GM18861 (cell line): Measurements from ENCODE around the gene IQGAP2.
"Not testable (repeated sequence)": the region's sequence is repeated elsewhere in the genome, so short reads cannot be mapped to it uniquely, and the experiment has no call there.

Experiments used
- ATAC-seq: cut with Tn5 transposase; IDR thresholded peaks from one replicate; pipeline ENCODE4 v1.9.1; 2021; ENCODE audit not compliant: unreplicated experiment

Gene IQGAP2

GRCh38 chr5:76414788-76415187 is 11.7 kb downstream of the IQGAP2 start:
- ATAC-seq = no peak

GRCh38 chr5:76415855-76416254 is 12.8 kb downstream of the IQGAP2 start:
- ATAC-seq = no peak

DNA sequence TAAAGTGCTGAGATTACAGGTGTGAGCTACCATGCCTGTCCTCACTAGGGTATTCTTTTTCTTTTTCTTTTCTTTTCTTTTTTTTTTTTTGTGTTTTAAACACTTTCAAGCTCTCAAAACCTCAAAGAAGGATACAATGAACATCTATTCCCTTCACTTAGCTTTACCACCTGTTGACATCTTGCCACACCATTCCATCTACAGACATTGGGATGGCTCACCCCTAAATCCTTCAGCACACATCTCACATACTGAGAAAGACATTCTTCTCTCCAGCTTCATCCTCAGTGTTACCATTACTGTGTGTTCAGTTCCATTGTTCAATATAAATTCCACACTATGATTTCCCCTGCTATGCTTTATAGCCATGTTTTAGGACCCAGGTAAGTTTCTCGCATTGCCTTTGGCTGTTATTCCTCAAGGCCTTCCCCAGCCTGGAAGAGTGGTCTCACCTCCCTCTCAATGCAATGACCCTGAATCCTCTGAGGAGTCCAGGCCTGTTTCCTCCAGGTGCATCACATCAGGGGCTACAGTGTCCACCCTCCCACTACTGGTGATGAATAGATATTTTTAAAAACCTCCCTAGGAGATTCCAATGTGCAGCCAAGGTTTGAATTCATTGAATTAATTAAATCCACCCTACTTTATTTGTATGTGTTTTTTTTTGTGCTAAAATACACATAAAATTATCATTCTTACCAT is 16.7 kb downstream of the IQGAP2 start:
- ATAC-seq = no peak

GRCh38 chr5:76422227-76422626 is 19.1 kb downstream of the IQGAP2 start:
- no peak for ATAC-seq

DNA sequence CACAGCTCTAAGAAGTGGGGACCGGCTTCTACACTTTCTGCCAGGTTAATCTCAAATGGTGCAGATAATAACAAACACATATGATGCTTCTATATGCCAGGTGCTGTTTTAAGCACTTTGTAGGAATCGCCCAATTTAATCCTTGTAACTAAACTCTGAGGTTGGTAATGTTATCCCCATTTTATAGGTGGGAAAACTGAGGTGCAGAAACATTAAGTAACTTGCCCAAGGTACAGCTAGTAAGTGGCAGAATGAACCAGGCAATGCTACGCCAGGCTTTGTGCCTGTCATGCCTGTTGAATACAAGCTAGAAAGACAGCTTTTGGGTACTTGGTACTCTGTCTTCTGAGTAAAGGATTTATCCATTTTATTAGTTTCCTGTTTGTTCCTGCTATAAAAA is 19.7 kb downstream of the IQGAP2 start:
- ATAC-seq = no peak

DNA sequence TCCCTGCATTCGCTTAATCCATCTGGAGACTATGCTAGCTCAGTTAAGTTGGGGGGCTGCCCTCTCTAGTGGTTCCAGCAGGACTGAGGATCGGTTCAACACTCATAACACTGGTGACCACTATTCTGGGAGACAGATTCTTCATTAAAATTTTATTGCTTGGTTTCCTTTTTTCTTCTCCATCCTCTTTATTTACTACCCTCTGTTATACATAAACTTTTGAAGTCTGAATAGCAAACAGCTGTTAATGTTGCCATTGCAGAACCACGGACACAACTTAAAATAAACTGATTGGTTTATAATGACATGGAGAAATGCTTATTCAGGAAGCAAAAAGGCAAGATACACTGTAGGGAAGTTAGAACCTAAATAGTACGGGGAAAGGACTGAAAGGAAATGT is 22.1 kb downstream of the IQGAP2 start:
- no peak for ATAC-seq

GRCh38 chr5:76425928-76426804 is 23.1 kb downstream of the IQGAP2 start:
- ATAC-seq = no peak

- no peak for ATAC-seq
These were observed 24.4 kb downstream of the IQGAP2 start for GRCh38 chr5:76427206-76428140.

DNA sequence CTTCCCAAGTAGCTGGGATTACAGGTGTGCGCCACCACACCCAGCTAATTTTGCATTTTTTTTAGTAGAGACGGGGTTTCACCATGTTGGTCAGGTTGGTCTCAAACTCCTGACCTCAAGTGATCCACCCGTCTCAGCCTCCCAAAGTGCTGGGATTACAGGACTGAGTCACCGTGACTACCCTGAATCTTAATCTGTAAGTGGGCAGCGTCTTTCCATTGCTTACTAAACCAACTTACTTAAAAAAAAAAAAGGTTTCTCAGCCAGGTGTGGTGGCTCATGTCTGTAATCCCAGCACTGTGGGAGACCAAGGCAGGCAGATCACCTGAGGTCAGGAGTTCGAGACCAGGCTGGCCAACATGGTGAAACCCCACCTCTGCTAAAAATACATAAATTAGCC is 25.5 kb downstream of the IQGAP2 start:
- ATAC-seq = not testable (repeated sequence)

DNA sequence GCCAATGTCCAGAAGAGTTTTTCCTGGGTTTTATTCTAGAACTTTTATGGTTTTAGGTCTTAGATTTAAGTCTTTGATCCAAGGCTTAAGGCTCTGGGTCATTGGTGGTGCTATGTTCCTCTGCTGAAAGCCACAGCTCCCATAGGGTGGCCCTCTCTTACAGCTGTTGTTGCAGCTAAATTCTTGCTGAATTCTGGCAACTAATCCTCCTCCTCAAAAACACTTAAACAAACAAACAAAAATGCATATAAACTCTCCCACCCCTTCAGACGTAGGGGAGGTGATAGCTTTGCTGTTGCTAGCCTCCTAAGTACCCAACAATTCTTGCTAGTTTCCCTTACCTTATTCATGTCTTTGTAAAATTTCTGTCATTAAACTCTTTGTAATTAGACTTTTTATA is 30.2 kb downstream of the IQGAP2 start:
- ATAC-seq = no peak

DNA sequence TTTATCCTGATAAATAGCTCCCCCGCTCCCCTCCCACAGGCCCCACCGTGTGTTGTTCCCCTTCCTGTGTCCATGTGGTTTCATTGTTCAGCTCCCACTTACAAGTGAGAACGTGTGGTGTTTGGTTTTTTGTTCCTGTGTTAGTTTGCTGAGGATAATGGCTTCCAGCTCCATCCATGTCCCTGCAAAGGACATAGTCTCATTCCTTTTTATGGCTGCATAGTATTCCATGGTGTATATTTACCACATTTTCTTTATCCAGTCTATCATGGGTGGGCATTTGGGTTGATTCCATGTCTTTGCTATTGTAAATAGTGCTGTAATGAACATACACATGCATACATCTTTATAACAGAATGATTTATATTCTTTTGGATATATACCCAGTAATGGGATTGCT is 34.4 kb downstream of the IQGAP2 start:
- not testable (repeated sequence) for ATAC-seq

- ATAC-seq = no peak
These were observed 34.9 kb downstream of the IQGAP2 start for GRCh38 chr5:76438025-76438424.

- no peak for ATAC-seq
These were observed 36.1 kb downstream of the IQGAP2 start for GRCh38 chr5:76439201-76439600.

DNA sequence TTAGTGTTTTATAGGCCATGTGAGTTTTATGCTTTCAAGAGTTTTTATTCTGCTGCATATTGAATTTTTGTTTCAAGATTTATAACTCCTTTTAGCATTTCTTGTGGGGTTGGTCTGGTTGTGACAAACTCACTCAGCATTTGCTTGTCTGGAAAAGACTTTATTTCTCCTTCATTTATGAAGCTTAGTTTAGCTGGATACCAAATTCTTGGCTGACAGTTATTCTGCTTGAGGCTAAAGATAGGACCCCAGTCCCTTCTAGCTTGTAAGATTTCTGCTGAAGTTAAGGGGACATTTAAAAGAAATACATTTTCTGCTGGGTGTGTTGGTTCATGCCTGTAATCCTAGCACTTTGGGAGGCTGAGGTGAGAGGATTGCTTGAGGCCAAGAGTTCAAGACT is 36.8 kb downstream of the IQGAP2 start:
- no peak for ATAC-seq

- ATAC-seq = no peak
These were observed 38.0 kb downstream of the IQGAP2 start for GRCh38 chr5:76441101-76441500.

- no peak for ATAC-seq
These were observed 39.0 kb downstream of the IQGAP2 start for GRCh38 chr5:76441890-76442673.

- no peak for ATAC-seq
These were observed 40.1 kb downstream of the IQGAP2 start for GRCh38 chr5:76443066-76443800.

DNA sequence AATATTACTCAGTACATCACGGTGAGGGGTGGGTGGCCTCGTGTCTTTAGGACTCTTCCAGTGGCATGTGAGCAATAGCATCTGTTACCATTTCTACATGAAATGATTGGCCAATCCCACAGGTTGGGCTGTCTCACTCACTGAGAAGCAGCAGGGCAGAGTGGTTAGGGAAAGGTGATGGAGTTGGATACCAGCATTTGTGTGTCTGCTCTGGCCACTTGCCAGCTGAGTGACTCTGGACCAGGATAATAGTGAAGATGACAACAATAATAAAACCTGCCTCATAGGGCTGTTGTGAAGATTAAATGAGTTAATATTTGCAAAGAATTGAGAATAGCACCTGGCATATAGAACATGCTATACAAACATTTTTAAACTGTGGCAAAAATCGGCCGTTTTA is 42.0 kb downstream of the IQGAP2 start:
- no peak for ATAC-seq

DNA sequence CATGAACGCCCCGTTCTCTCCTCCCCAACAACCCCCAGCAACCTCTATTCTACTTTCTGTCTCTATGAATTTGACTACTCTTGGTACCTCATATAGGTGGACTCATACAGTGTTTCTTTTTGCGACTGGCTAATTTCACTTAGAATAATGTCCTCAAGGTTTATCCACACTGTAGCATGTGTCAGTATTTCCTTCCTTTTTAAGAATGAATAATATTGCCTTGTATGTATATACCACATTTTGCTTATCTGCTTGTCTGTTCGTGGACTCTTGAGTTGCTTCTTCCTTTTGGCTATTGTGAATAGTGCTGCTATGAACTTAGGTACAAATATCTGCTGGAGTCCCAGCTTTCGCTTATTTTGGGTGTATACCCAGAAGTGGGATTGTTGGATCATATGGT is 42.7 kb downstream of the IQGAP2 start:
- no peak for ATAC-seq

DNA sequence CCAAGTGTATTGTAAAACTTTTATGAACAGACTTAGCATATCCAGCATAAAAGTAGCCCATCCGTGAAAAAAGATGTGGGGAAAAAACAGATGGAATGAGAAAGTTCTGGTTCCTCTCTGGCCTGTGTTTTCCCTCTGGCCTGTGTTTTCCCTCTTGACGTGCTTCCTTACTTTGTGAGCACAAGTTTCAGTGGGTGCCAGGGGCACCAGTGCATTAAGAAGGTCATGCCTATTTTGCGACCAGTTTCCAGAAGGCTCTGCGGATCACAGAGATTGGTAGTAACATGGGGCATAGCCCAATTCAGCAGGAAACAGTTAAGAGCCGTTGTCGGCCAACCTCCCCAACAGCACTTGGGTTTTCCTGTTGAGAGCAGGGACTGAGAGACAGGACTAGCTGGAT is 43.7 kb downstream of the IQGAP2 start:
- no peak for ATAC-seq
